TTC549 (cell line): ENCODE measurements around the gene JPH2.
"Not testable (repeated sequence)": the region's sequence is repeated elsewhere in the genome, so short reads cannot be mapped to it uniquely, and the experiment has no call there.

ENCODE experiments used
- FAIRE-seq: peaks from 2 replicates; lab custom pipeline; 2012; peaks lifted over from hg19 to GRCh38; lab: Jason Lieb, UNC

The JPH2 gene

DNA sequence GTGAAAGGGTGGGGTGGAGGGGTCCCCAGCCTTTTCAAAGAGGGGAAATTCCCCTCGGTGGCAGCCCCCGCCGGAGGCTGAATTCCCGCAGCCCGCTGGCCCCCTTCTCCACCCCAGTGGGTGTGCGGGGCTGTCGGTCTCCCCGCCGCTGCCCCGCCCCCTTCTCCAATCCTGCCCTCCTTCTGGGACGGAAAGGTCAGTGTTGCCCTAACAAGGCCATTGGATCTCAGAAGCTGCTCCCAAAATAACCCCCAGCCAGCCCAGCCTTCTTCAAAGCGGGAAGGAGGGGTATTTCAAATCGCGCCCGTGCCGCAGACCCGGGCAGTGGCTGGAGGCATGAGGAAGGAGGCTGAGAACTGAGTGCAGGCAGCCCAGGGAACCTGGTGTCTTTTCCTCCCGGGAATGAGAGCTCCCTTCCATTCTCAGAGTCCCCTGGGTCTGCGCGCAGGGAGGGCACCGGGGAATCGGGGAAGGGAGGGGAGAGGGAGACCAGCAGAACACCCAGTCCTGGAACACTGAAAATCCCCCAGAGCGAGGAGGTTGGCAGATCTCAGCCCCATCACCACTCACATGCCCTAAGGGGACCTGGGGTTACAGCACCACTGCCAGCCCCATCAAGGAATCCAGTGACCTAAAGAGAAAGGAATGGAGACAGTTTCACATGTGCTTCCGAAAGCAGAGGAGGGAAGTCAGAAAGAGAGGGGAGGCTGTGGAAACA is at the start of gene JPH2:
JPH2 (minus strand) TSS at position 135 of the 718 bp plus-strand sequence. CDS start 483 bp downstream, outside the sequence.
- no peak for FAIRE-seq

DNA sequence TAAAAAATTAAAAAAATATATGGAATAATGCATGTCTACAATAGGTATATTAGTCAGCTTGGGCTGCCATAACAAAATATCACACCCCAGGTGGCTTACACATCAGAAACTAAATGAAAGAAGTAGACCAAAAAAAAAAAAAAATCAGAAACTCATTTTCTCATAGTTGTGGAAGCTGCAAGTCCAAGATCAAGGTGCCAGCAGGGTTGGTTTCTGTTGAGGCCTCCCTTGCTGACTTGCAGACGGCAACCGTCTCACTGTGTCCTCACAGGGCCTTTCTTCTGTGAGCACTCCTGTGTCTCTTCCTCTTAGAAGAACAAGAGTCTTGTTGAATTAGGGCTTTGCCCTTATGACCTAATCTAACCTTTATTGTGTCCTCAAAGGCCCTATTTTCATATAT is 48.7 kb upstream of the JPH2 start:
- no peak for FAIRE-seq

DNA sequence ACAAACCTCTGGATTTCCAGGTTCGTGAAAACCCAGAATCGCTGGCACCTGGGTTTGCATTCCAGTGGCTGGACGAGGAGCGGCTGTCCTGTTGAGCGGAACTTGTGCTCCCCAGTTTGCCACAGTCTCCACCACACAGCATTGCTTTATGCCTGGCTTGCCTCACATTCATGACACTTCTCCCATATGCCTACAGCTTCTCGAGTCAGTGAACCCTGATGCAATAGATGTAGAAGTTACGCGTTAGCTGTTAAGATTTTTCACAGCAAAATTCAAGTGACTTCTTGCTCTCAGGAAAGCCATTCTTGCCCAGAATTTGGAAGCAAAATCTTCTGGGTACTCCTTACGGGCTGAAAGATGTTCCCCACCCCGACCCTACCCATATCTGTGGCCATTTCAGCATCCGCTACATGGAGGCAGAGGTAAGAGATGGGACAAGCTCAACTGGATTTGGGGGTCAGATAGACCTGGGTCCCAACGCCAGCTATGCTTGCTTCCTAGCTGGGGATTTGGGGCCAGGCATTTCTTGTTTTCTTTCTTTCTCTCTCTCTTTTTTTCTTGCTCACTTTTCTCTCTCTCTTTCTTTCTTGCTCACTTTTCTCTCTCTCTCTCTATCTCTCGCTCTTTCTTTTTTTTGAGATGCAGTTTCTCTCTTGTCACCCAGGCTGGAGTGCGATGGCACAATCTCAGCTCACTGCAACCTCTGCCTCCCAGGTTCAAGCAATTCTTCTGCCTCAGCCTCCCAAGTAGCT is 47.8 kb upstream of the JPH2 start:
- FAIRE-seq = no peak

DNA sequence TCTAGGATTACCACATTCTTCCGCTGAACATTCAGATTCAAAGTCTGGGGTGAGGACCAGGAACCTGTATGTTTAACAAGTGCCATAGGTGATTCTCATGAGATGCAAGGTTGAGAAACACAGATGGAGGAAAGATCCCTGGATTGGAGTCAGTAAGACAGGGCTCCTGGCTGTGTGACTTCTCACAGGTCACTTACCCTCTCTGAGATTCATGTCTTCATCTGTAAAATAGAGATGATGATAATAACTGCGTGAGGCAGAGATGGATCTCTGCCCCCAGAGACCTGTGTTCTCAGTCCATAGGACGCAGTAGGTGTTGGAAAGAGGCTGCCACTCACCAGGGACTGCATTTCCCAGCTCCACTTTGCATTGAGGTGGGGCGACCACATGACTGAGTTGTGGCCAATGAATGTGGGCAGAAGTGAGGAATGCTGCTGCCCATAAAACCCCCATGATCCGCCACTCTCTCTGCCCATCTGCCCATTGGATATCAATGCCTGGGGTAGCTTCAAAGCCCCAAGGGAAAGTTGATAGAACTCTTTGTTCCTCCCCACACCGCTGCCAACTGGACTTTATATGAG is 46.5 kb upstream of the JPH2 start:
- no peak for FAIRE-seq

DNA sequence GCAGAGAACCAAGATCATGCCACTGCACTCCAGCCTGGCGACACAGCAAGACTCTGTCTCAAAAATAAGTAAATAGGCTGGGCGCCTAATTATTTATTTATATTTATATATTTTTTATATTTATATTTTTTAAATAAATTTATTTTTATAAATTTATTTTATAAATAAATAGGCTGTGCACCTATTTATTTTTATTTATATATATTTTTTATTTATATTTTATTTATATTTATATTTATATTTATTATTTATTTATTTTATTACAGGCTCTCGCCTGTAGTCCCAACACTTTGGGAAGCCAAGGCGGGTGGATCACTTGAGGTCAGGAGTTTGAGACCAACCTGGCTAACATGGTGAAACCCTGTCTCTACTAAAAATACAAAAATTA is 45.5 kb upstream of the JPH2 start:
- FAIRE-seq = not testable (repeated sequence)

DNA sequence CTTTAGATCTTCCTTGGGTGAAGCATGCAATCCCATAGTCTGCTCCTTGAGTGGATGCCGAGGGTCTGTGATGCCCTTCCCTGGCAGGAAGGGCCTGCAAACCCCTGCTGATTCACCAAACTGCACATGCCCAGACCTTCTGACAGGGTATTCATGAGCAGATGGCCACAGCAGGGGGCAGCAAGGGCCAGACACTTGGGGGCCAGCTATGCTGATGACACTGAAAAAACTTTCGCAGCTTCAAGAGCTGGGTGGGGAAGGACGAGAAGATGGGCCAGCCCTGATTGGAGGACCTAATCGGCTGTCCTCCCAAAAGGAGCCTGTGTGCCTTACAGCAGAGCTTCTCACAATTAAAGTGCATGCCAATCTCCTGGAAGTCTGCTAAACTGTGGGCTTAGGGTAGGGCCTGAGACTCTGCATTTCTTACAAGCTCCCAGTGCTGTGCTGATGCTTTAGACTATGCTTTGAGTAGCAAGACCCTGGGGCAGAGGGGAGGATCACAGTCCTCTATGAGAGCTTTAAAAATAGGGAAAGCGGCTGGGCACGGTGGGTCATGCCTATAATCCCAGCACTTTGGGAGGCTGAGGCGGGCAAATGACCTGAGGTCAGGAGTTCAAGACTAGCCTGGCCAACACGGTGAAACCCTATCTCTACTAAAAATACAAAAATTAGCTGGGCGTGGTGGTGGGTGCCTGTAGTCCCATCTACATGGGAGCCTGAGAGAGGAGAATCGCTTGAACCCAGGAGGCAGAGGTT is 44.9 kb upstream of the JPH2 start:
- FAIRE-seq = no peak

DNA sequence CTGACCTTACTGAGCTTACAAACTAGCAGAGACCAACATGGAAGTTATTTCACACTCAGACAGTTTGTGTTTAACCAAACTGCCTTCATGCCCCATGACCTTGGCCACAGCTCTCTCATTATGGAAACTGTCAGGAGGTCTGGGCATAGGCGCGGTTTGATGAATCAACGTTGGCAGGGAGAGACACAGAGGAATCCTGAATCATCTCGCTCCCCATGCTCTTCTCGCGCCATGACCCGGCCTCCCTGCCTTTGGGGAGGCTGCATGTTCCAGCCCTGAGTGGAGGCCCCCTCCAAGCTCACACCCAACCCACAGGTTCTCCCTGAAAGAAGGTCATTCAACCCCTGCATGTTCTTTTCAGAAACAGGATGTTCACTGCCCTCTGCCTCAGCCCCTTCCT is 44.2 kb upstream of the JPH2 start:
- FAIRE-seq = no peak

DNA sequence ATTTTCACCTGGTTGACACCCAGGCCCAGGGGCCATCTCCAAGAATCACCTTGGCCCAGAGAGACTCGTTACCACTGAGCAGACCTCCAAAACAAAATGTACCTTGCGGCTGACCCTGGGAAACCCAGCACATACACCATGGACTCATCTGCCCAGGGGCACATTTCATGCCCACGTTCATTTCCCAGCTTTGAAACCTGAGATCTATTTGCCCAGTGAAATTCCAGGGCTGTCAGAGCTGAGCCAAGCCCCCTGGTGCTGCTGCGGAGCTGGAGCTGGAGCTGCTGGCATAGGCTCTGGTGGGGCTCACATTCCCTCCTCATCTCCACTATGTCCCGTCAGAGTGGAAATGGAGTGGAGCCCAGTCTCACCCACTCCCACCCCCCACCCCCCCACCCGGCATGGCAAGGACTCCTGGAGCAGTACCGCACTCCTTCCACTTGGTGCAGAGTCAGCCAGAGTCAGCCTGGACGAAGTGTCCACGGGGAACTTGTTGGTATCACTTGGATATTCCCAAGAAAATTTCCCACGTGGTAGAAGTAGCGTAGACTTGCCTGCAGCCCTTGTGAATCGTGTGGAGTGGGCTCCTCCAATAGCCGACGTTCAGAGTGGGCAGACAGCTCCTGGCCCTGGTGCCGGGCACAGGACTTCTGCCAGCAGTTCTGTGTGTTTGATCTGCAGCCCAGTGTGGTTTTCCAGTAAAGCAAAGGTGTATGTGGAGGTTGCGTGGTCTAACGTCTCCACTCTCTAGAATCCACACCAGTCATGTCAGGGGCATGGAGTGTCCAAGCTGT is 41.7 kb upstream of the JPH2 start:
- FAIRE-seq = no peak

DNA sequence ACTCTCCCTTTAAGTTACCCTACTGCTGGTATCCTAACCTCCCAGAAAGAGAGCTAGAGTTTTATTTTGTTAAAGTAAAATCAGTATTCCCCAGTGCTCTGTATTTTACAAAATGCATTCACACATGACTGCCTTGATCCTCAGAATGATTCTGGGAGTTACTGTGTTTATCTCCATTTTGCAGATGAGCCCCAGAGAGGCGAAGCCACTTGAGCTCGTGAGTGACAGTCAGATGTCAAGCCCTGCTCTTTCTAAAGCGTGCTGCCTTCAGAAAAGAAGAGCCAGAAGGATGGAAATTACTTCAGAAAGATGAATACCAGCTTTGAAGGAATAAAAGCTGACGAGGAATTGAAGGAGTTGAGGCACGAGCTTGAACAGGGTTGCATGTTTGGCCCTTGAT is 37.6 kb upstream of the JPH2 start:
- no peak for FAIRE-seq

DNA sequence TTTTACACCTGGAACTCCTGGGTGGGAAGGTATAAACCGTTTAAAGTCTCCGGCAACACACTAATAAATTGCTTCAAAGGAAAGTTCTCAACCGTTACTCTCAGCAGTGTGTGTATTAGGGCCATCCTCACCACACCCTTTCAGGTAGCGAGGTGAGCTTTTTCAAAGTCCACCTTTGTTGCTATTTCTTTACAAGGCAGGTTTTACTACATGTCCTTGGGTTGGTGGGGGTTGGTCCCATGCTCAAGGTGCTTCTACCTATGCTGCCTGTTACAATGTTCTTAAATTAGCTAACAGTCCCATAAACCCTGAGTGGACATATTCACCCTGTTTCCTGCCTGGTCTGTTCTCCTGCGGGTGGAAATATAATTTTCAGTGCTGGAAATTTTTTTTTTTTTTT is 36.7 kb upstream of the JPH2 start:
- FAIRE-seq = no peak

DNA sequence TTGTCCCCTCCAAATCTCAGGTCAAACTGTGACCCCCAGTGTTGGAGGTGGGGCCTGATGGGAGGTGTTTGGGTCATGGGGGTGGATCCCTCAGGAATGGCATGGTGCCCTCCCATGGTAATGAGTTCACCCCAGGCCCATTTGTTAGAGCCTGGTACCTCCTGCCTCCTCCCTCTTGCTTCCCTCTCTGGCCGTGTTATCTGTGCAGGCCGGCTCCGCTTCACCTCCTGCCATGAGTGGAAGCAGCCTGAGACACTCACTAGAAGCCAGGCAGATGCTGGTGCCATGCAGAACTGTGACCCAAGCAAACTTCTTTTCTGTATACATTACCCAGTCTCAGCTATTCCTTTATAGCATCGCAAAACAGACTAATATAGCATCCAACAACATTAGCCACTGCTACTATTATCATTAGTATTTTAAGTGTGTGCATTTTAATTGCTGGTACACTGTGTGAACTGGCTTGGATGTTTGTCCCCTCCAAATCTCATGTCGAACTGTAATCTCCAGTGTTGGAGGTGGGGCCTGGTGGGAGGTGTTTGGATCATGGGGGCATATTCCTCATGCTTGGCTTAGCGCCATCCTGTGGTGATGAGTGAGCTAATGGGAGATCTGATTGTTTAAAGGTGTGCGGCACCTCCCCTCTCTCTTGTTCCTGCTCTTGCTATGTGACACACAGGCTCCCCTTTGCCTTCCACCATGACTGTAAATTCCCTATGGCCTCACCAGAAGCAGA is 35.8 kb upstream of the JPH2 start:
- FAIRE-seq = no peak

DNA sequence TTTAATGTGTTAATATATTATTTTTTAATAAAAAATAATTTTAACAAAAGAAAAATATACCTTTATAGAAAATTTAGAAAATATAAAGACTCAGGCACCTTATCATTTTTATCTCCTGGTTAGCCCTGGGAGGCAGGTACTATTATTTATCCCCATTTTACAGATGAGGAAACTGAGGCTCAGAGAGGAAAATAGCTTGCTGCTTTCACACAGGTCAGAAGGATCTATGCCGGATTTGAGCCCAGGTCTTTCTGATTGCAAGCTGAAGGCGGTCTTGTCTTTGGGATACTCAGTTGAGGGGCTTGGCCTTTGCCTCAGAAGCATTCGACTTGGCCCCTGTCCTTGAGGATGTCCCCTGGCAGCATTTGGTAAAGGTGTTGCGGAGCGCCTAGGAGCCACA is 35.0 kb upstream of the JPH2 start:
- no peak for FAIRE-seq

DNA sequence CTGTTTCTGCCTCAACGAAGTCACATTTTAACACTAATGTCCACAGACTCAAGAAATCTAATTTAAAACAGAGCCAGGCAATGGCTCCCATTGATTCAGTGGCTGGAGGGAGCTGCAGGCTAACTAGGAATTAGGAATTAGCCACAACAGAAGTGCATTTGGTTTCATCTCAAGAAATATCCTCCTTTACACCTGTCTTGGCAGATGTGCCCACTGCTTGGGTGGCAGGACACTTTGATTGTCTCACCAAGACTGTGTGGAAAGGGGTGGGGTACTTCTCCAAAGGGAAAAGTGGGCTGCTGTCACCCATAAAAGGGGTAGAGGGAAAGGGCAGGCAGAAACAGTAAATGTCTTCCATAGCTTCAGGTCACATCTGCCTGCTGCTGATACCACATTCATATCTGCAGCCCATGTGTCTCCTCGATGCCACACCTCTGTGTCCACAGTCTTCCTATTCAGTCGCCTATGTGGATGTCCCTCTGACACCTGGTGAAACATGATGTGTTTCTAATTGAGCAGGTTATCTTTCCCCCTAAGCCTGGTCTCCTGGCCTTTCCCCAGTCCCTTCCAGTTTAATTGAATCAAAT is 34.5 kb upstream of the JPH2 start:
- no peak for FAIRE-seq

DNA sequence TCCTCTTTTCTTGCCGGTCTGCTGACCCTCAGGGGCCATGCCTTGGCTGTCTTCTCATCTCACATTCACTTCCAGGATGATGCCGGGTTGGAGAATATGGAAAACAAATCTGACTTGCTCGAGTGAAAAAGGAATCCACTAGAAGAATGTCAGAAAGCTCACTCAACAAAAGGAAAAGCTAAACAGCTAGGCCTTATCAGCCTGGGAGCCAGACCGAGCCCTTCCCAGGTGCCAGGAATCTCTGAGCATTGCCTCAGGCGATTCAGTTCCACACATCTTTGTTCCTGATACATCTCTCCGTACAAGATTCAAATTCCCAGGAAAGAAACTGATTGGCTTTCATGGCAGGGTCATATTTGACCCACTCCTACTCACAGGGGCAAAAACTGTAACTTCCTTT is 32.8 kb upstream of the JPH2 start:
- no peak for FAIRE-seq

DNA sequence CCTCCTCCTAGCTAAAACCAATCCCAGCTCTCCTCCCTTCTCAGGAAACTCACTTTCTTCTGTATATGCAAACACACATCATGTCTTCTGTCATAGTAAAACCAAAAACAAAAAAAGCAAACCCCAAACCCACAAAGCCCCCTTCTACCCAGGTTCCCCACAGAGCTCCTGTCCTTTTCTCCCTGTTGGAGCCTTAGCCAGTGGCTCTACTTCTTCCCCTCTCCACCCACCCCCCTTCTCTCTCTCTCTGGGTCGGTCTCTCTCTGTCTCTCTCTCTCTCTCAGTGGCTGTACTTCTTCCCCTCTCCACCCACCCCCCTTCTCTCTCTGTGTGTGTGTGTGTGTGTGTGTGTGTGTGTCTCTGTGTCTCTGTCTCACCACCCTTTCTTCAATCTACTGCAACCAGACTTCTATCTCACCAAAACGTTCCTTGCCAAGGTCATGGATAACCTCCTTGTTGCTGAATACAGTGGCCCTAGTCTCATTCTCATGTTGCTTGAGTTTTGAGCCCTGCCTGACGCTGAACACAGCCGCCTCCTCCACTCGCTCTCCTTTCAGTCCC is 32.3 kb upstream of the JPH2 start:
- no peak for FAIRE-seq

DNA sequence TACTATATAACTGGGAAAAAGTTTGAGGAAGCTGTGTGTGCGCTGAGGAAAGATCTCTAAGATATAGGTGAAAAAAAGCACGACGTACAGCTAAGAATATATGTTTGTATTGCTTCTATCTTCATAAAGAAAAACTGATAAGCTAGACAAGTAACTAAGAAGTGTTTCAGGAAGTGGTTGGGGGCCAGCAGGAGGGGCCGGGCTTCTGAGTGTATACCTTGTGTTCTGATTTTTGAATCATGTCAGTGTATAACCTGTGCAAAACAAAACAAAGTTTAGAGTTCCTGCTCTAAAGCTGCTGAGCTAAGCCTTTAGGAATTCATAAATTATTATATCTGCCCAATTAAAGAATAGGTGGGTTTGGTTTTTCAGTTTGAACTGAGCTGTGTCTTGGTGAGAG is 31.5 kb upstream of the JPH2 start:
- FAIRE-seq = no peak

DNA sequence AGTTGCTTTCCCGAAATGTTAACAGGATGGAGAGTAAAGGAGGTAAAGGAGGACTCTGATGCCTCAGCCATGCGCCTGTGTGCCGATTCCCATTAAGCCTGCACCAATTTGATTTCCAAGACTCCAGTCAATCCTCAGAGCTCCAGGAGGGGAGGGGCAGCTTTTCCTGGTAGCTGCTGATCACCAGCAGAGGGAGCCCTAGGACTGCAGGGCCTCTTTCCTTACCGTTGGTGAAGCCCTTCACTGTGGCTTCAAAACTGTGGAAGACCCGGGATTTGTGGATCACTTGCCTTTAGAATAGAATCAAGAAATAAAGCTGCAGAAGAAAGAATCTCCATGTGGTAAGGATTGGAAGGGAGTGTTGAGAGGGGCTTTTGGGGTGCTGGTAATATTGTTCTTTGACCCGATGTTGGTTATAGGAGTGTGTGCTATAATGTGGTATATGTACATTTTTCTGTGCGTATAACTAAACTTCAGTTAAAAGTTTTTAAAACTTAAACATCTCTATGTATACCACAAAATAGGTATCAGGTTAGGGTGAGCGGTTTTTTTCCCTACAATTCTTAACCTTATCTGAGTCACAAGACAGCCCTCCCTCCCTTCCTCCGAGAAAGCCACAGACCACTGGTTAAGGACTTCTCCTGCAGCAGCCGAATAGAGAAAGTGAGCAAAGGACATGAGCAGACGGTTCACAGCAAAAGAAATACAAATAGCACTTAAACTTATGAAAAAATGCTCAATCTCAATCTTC is 30.5 kb upstream of the JPH2 start:
- FAIRE-seq = no peak

DNA sequence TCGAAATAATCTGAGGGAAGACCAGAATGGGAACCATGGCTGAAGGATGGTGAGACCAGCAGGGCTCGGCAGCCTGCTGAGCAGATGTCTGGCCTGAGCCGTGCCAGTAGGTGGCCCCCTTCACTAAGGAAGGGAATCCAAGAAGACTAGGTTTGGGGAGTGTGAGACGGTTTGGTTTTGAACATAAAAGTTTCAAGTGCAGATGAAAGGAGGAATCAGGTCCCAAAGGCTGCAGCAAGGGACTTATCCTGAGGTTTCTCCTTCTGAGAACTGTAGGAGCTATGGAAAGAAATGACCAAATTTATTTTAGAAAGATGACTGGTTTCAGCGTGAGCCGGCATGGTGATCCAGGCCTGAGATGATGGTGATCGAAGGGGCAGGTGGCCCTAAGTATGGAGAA is 28.1 kb upstream of the JPH2 start:
- FAIRE-seq = no peak

DNA sequence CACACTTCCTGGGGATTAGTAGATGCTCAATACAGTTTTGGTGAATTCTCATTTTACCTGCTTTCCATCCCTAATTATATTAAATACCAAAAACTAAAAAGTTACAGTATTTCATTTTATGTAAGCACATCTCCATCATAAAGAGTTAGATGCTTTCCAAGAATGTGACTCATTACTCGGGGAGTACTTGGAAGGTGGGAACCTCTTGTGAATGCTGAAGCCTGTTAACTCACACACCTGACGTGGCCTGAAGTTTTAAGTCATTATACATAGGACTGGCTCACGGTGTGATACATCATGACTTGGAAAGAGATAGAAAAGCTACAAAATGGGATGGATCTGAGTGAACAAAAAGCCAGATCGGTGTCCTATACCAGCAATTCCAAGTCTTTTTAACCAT is 25.8 kb upstream of the JPH2 start:
- FAIRE-seq = no peak
